ENCODE results near the gene TRPV4.

The TRPV4 gene

GRCh38 chr12:109878247-109878625 is 45.0 kb upstream of the TRPV4 start:
- no peak for TF ChIP-seq CTCF (conservative IDR thresholded peaks at IDR 0.05)
- H3K27ac ChIP-seq: peak overlapping the region; percentile 82; the same call in 1 of the 2 replicates

GRCh38 chr12:109877504-109878246 is 44.5 kb upstream of the TRPV4 start:
- no peak for TF ChIP-seq CTCF (conservative IDR thresholded peaks at IDR 0.05)
- peak overlapping the region; percentile 82; the same call in 1 of the 2 replicates for H3K27ac ChIP-seq

GRCh38 chr12:109876406-109876805 is 43.2 kb upstream of the TRPV4 start:
- TF ChIP-seq CTCF (conservative IDR thresholded peaks at IDR 0.05): no peak
- H3K27ac ChIP-seq: peak overlapping the region; percentile 94

- H3K27ac ChIP-seq: peak overlapping the region; percentile 94
- no peak for TF ChIP-seq CTCF (conservative IDR thresholded peaks at IDR 0.05)
Measured at GRCh38 chr12:109875572-109876131, 42.5 kb upstream of the TRPV4 start.

GRCh38 chr12:109873653-109874052 is 40.5 kb upstream of the TRPV4 start:
- TF ChIP-seq CTCF (conservative IDR thresholded peaks at IDR 0.05): no peak
- peak overlapping the region; percentile 94 for H3K27ac ChIP-seq

- peak overlapping the region; percentile 94 for H3K27ac ChIP-seq
- no peak for TF ChIP-seq CTCF (conservative IDR thresholded peaks at IDR 0.05)
Measured at GRCh38 chr12:109871668-109872314, 38.6 kb upstream of the TRPV4 start.

GRCh38 chr12:109870648-109871047 is 37.5 kb upstream of the TRPV4 start:
- 0 out of 2 replicates have a peak overlapping the region, but pooled peaks have one; percentile 94 for H3K27ac ChIP-seq
- no peak for TF ChIP-seq CTCF (conservative IDR thresholded peaks at IDR 0.05)
